ENCODE measurements around the gene CEL.
"Not testable (repeated sequence)": the region's sequence is repeated elsewhere in the genome, so short reads cannot be mapped to it uniquely, and the experiment has no call there.

Gene CEL

DNA sequence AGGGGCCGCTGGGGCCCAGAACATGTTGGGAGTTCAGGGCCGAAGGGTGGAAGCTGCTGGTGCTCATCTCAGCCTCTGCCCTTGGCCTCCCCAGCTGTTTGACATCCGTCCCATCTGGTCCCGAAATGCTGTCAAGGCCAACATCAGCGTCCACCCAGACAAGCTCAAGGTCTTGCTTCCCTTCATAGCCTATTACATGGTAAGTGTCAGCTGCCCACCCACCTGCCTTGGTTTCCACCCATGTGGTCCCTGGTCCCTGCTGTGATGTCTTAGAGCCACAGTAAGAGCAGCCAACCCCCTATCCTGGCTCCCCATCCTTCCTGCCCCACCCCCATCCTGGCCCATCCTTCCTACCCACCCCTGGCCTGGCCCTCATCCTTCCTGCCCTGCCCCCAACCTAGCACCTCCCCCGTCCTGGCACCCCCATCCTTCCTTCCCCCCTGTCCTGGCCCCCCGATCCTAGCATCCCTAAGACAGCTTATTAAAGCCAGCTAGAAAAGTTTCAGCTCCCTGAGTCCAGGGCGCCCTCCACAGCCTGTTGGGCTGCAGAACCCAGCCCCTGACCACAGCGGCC lies 9.7 kb upstream of the CEL start:
- Mint-ChIP-seq H3K27ac (no peak overlapping the region), H3K4me1 (ENCODE audit: low read depth in 2 of 2) (peaks cover 0 to 1% of the 10 kb centered on the region in 2 donors), H3K27me3 (no peaks in the 10 kb centered on the region), H3K36me3 (ENCODE audit: insufficient read depth) (peaks cover 33% of the 10 kb centered on the region), H3K9me3 (no peaks in the 10 kb centered on the region), H3K4me3 (no peak overlapping the region)
- no peak for DNase-seq
- no peak for ATAC-seq (replicated peaks)

- Mint-ChIP-seq H3K4me1 (ENCODE audit: low read depth in 2 of 2) (peaks cover 15 to 19% of the 10 kb centered on the region in 2 donors), H3K36me3 (ENCODE audit: insufficient read depth) (peaks cover 30% of the 10 kb centered on the region), H3K27ac (no peak overlapping the region), H3K4me3 (no peak overlapping the region), H3K9me3 (no peaks in the 10 kb centered on the region), H3K27me3 (no peaks in the 10 kb centered on the region)
- ATAC-seq (replicated peaks) (no peak), DNase-seq (no peak)
Observed at GRCh38 chr9:133054194-133054890, 7.4 kb upstream of the CEL start.

DNA sequence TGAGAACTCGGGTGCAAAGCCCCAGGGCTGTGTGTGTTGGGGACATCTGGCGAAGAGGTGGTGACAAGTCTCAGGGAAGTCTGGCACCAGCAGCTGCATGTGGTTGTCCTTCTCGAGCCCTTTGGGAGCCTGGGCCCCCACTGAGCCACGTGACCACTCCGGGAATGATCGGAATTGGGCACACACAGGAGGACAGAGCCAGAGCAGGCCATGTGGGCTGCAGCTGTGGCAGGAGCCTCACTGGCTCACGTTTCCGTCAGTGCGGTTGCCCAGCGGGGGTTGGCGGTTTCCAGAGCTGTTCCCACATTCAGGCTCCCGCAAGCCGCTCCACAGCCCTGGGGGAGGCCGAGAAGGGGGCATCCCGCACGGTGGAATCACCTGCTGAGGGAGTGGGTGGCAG lies 6.8 kb upstream of the CEL start:
- ATAC-seq (replicated peaks) (no peak), DNase-seq (no peak)
- H3K36me3 Mint-ChIP-seq (ENCODE audit: insufficient read depth), result peaks cover 30% of the 10 kb centered on the region
- H3K4me1 Mint-ChIP-seq (ENCODE audit: low read depth in 2 of 2), result peaks cover 19 to 24% of the 10 kb centered on the region in 2 donors
- H3K27me3 Mint-ChIP-seq, result no peaks in the 10 kb centered on the region
- H3K27ac Mint-ChIP-seq, result no peak overlapping the region
- H3K4me3 Mint-ChIP-seq, result no peak overlapping the region
- H3K9me3 Mint-ChIP-seq, result no peaks in the 10 kb centered on the region

GRCh38 chr9:133055788-133056420 lies 5.9 kb upstream of the CEL start:
- no peaks in the 10 kb centered on the region for H3K27me3 Mint-ChIP-seq

GRCh38 chr9:133056533-133056932 lies 5.2 kb upstream of the CEL start:
- peaks cover 19 to 26% of the 10 kb centered on the region in 2 donors for H3K4me1 Mint-ChIP-seq (ENCODE audit: low read depth in 2 of 2)
- no peak overlapping the region for H3K27ac Mint-ChIP-seq
- DNase-seq, result no peak
- H3K4me3 Mint-ChIP-seq, result no peak overlapping the region
- no peak for ATAC-seq (replicated peaks)
- no peaks in the 10 kb centered on the region for H3K27me3 Mint-ChIP-seq
- peaks cover 23% of the 10 kb centered on the region for H3K36me3 Mint-ChIP-seq (ENCODE audit: insufficient read depth)
- no peaks in the 10 kb centered on the region for H3K9me3 Mint-ChIP-seq

More at GRCh38 chr9:133055788-133056420, 5.9 kb upstream of the CEL start:
- no peak overlapping the region for H3K4me3 Mint-ChIP-seq
- peaks cover 27% of the 10 kb centered on the region for H3K36me3 Mint-ChIP-seq (ENCODE audit: insufficient read depth)
- ATAC-seq (replicated peaks) (no peak), DNase-seq (no peak)
- peaks cover 19 to 26% of the 10 kb centered on the region in 2 donors for H3K4me1 Mint-ChIP-seq (ENCODE audit: low read depth in 2 of 2)
- H3K27ac Mint-ChIP-seq, result no peak overlapping the region
- H3K9me3 Mint-ChIP-seq, result no peaks in the 10 kb centered on the region

- Mint-ChIP-seq H3K27me3 (no peaks in the 10 kb centered on the region), H3K4me1 (ENCODE audit: low read depth in 2 of 2) (peaks cover 19 to 26% of the 10 kb centered on the region in 2 donors), H3K27ac (no peak overlapping the region), H3K36me3 (ENCODE audit: insufficient read depth) (peaks cover 23% of the 10 kb centered on the region), H3K9me3 (no peaks in the 10 kb centered on the region), H3K4me3 (no peak overlapping the region)
- DNase-seq (no peak), ATAC-seq (replicated peaks) (no peak)
Observed at GRCh38 chr9:133057006-133057405, 4.8 kb upstream of the CEL start.

DNA sequence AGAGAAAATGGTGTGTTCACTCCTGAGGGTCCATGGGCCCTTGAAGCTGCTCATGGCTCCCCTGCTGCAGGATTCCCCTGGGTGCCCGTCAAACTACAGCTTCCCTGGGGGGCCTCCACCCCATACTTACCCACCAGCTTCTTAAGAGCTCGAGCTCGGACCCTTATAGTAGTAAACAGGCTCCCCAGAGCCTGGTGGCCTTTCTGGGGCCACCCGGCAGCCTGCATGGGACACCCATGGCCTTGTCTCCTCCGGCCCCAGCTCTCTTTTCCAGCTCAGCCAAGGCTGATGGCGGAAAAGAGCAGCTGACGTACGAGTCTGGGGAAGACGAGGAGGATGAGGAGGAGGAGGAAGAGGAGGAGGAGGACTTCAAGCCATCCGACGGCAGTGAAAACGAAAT lies 4.2 kb upstream of the CEL start:
- ATAC-seq (replicated peaks), result no peak
- no peak for DNase-seq
- Mint-ChIP-seq H3K27me3 (no peaks in the 10 kb centered on the region), H3K27ac (peak overlapping the region in 1 of 2 donors; percentile 65), H3K9me3 (no peaks in the 10 kb centered on the region), H3K36me3 (ENCODE audit: insufficient read depth) (peaks cover 23% of the 10 kb centered on the region), H3K4me3 (no peak overlapping the region), H3K4me1 (ENCODE audit: low read depth in 2 of 2) (peaks cover 19 to 26% of the 10 kb centered on the region in 2 donors)

GRCh38 chr9:133058071-133058470 lies 3.7 kb upstream of the CEL start:
- ATAC-seq (replicated peaks), result no peak
- H3K9me3 Mint-ChIP-seq, result no peaks in the 10 kb centered on the region
- peaks cover 20% of the 10 kb centered on the region for H3K36me3 Mint-ChIP-seq (ENCODE audit: insufficient read depth)
- DNase-seq, result no peak
- H3K27me3 Mint-ChIP-seq, result no peaks in the 10 kb centered on the region
- no peak overlapping the region for H3K4me3 Mint-ChIP-seq
- peaks cover 19 to 26% of the 10 kb centered on the region in 2 donors for H3K4me1 Mint-ChIP-seq (ENCODE audit: low read depth in 2 of 2)
- peak overlapping the region in 1 of 2 donors; percentile 65 for H3K27ac Mint-ChIP-seq

- Mint-ChIP-seq H3K9me3 (no peaks in the 10 kb centered on the region), H3K27ac (peak overlapping the region; percentile 45 to 65), H3K4me3 (no peak overlapping the region), H3K36me3 (ENCODE audit: insufficient read depth) (peaks cover 15% of the 10 kb centered on the region), H3K27me3 (no peaks in the 10 kb centered on the region), H3K4me1 (ENCODE audit: low read depth in 2 of 2) (peaks cover 19 to 26% of the 10 kb centered on the region in 2 donors)
- DNase-seq (no peak), ATAC-seq (replicated peaks) (peak; percentile 35)
Observed at GRCh38 chr9:133058550-133059320, 3.0 kb upstream of the CEL start.

DNA sequence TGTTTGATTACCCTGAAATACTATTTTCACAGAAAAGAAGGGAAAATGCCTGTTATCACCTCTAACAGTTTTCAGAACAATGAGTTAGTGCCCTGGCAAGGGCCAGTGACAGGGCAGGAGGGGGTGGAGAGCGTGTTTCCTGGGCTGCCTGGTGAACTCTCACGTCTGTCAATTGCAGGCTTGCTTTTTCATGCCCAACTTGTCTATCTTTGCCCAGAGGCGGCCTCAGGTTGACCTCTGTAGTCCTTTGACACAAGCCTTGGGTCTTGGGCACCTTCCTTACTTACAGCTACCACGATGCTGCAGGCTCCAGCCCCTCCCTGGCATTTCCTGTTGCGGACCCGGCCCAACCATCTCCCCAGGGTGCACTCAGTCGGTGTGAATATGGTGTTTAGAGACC lies 2.2 kb upstream of the CEL start:
- H3K4me1 Mint-ChIP-seq (ENCODE audit: low read depth in 2 of 2), result peaks cover 19 to 26% of the 10 kb centered on the region in 2 donors
- no peaks in the 10 kb centered on the region for H3K27me3 Mint-ChIP-seq
- DNase-seq, result no peak
- peaks cover 8% of the 10 kb centered on the region for H3K36me3 Mint-ChIP-seq (ENCODE audit: insufficient read depth)
- no peak overlapping the region for H3K4me3 Mint-ChIP-seq
- ATAC-seq (replicated peaks), result no peak
- no peaks in the 10 kb centered on the region for H3K9me3 Mint-ChIP-seq
- H3K27ac Mint-ChIP-seq, result peak overlapping the region in 1 of 2 donors; percentile 45

DNA sequence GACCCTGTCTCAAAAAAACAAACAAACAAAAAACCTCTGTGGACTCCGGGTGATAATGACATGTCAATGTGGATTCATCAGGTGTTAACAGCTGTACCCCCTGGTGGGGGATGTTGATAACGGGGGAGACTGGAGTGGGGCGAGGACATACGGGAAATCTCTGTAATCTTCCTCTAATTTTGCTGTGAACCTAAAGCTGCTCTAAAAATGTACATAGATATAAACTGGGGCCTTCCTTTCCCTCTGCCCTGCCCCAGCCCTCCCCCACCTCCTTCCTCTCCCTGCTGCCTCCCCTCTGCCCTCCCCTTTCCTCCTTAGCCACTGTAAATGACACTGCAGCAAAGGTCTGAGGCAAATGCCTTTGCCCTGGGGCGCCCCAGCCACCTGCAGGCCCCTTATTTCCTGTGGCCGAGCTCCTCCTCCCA lies 1.4 kb upstream of the CEL start:
- no peak overlapping the region for H3K27ac Mint-ChIP-seq
- ATAC-seq (replicated peaks) (no peak), DNase-seq (no peak)
- H3K9me3 Mint-ChIP-seq, result no peaks in the 10 kb centered on the region
- H3K27me3 Mint-ChIP-seq, result no peaks in the 10 kb centered on the region
- peaks cover 8% of the 10 kb centered on the region for H3K36me3 Mint-ChIP-seq (ENCODE audit: insufficient read depth)
- H3K4me3 Mint-ChIP-seq, result no peak overlapping the region
- peaks cover 19 to 26% of the 10 kb centered on the region in 2 donors for H3K4me1 Mint-ChIP-seq (ENCODE audit: low read depth in 2 of 2)

GRCh38 chr9:133061019-133061763 lies 590 bp upstream of the CEL start:
- peaks cover 19 to 25% of the 10 kb centered on the region in 2 donors for H3K4me1 Mint-ChIP-seq (ENCODE audit: low read depth in 2 of 2)
- not testable (repeated sequence) for H3K27me3 Mint-ChIP-seq; ATAC-seq (replicated peaks)

DNA sequence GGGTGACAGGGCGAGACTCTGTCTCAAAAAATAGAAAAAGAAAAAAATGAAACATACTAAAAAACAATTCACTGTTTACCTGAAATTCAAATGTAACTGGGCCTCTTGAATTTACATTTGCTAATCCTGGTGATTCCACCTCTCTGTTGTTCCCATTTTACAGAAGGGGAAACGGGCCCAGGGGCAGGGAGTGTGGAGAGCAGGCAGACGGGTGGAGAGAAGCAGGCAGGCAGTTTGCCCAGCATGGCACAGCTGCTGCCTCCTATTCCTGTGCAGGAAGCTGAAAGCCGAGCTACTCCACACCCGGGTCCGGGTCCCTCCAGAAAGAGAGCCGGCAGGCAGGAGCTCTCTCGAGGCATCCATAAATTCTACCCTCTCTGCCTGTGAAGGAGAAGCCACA lies 788 bp downstream of the CEL start:
- H3K27ac Mint-ChIP-seq; DNase-seq; H3K9me3 Mint-ChIP-seq; H3K27me3 Mint-ChIP-seq; H3K4me3 Mint-ChIP-seq; H3K36me3 Mint-ChIP-seq (ENCODE audit: insufficient read depth); ATAC-seq (replicated peaks): not testable (repeated sequence)
- H3K4me1 Mint-ChIP-seq (ENCODE audit: low read depth in 2 of 2), result peaks cover 19 to 24% of the 10 kb centered on the region in 2 donors

More at GRCh38 chr9:133061019-133061763, 590 bp upstream of the CEL start:
- not testable (repeated sequence) for H3K4me3 Mint-ChIP-seq; H3K9me3 Mint-ChIP-seq; H3K36me3 Mint-ChIP-seq (ENCODE audit: insufficient read depth); DNase-seq
- H3K27ac Mint-ChIP-seq, result peak overlapping the region in 1 of 2 donors; percentile 56

Measured in effector memory CD8-positive, alpha-beta T cell (primary cell).